GM18867 (cell line): Measurements from ENCODE around the gene ISLR2.

ENCODE experiments used
- ATAC-seq: cut with Tn5 transposase; IDR thresholded peaks from one replicate; pipeline ENCODE4 v1.9.1; 2021; ENCODE audit warnings: mild to moderate bottlenecking, moderate library complexity; ENCODE audit not compliant: unreplicated experiment

Gene ISLR2

DNA sequence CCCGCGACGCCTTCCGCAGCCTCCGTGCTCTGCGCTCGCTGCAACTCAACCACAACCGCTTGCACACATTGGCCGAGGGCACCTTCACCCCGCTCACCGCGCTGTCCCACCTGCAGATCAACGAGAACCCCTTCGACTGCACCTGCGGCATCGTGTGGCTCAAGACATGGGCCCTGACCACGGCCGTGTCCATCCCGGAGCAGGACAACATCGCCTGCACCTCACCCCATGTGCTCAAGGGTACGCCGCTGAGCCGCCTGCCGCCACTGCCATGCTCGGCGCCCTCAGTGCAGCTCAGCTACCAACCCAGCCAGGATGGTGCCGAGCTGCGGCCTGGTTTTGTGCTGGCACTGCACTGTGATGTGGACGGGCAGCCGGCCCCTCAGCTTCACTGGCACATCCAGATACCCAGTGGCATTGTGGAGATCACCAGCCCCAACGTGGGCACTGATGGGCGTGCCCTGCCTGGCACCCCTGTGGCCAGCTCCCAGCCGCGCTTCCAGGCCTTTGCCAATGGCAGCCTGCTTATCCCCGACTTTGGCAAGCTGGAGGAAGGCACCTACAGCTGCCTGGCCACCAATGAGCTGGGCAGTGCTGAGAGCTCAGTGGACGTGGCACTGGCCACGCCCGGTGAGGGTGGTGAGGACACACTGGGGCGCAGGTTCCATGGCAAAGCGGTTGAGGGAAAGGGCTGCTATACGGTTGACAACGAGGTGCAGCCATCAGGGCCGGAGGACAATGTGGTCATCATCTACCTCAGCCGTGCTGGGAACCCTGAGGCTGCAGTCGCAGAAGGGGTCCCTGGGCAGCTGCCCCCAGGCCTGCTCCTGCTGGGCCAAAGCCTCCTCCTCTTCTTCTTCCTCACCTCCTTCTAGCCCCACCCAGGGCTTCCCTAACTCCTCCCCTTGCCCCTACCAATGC, 45.1 kb downstream of the ISLR2 start:
- ATAC-seq = no peak

DNA sequence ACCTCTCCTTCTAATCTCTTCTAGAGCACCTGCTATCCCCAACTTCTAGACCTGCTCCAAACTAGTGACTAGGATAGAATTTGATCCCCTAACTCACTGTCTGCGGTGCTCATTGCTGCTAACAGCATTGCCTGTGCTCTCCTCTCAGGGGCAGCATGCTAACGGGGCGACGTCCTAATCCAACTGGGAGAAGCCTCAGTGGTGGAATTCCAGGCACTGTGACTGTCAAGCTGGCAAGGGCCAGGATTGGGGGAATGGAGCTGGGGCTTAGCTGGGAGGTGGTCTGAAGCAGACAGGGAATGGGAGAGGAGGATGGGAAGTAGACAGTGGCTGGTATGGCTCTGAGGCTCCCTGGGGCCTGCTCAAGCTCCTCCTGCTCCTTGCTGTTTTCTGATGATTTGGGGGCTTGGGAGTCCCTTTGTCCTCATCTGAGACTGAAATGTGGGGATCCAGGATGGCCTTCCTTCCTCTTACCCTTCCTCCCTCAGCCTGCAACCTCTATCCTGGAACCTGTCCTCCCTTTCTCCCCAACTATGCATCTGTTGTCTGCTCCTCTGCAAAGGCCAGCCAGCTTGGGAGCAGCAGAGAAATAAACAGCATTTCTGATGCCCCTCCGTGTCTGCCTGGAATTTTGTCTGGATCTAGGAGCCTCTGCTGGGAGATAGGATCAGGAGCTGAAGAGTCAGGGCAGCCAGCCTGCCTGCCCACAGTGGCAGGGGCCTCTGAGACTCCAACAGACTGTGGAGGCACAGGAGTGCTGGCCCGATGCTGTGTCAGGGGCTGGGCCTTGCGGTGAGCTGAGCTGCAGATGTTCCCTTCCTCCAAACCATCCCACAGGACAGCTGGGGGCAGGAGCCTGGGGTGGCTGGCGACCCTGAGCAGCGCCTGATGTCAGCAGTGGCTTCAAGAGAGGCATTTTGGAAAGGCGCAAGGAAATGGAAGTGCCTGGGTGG, 46.2 kb downstream of the ISLR2 start:
- no peak for ATAC-seq

- ATAC-seq = no peak
Measured at GRCh38 chr15:74178326-74179100, 48.1 kb downstream of the ISLR2 start.

DNA sequence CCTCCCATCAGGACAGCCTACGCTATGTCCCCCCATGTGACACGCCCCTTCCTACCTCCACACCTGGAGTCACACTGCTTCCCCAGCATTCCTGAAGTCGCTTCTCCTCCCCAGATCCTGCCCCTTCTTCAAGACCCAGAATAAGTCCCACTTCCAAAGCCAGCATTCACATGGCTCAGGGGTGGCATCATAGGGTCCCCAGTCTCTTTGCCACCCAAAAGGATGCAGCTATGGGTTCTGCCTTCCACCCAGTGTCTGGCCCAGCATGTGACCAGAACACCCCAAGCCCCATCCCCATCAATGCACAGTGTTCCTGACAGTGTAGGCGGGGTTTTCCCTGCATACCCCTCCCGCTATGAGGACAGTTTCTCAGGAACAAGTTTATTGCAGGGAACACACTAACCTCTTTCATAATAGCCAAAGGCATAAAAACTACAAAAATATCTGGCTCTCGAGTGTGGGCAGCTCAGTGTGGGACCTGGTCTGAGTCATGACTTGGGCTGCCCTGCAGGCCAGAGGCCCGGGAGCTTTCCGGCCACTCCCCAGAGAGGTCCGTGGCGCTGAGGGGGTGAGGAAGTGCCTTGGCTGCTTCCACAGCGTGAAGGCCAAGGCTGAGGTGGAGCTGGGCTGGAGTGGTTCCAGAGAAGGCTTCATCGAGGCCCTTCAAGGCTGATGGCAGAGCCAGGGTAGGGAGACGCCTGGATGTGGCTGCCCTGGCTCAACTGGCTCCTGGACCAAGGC, 48.9 kb downstream of the ISLR2 start:
- ATAC-seq = no peak

DNA sequence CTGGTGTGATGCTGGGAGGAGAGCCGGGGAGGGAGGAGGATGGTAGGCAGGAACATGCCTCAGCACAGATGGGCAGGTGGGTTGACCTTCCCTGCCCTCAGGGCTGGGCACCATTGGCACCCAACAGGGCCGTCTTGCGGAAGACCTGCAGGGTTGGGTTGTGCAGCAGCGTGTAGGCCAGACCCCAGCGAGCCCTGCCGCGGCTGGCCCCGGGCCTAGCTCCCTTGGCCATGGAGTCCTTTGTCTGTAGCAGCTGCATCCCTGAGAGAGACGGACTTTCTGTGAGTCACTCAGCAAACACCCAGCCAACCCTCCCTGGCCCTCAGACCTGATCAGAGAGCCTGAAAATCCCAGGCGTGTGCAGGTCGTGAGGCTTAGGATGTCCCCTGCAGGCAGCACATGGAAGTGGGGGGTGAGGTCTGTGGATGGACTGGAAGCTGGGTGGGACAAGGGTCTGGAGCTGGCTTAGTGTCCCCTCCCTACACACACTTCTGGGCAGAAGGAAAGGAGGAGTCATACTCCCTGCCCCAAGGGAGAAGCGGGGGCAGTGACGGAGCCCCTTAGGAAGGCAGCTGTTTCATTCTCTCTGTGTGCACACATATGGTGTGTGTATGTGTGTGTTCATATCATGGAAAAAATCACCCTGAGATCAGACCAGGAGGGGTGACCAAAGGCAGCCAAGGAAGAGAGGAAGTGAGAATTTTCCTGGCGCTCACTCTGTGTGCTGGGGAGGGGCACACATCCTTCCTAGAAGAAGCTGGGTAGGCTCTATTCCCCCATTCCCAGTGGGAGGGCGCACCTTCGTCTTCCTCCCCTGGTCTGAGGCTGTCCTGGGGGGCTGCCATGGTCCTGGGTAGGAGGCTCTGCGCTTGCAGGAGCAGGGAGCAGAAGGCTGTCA, 49.8 kb downstream of the ISLR2 start:
- no peak for ATAC-seq

DNA sequence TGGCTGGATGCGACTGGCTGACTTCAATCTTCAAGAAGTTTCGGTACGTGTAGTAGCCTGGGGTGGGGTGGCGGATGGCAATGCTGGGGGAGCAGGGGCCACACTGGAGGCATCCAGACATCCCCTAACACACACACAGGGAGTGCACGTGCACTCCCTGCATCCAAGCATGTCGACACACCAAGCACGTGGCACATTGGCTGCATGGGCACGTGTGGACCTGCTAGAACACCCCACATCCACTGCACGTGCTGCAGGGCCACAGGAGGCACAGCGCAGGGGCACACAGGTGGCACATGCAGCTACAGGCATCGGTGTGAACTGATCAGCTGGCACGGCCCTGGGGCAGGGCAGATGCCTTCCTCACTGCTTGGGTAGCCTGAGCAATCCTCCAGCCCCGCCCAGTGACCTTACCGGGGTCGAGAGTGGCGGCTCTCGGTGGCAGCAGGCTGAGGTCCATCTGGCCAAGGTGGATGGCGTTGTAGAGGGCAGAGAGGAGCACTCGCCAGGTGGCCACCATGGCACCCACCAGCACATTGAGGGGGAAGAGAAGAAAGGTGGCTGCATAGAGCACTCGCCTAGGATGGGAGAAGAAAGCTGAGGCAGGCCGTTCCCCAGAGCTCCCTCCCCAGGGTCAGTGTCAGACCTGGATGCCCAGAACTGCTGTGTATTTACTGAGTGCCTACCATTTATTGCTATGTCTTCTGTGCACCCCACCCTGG, 50.7 kb downstream of the ISLR2 start:
- no peak for ATAC-seq

GRCh38 chr15:74182131-74182530, 51.7 kb downstream of the ISLR2 start:
- ATAC-seq = no peak

DNA sequence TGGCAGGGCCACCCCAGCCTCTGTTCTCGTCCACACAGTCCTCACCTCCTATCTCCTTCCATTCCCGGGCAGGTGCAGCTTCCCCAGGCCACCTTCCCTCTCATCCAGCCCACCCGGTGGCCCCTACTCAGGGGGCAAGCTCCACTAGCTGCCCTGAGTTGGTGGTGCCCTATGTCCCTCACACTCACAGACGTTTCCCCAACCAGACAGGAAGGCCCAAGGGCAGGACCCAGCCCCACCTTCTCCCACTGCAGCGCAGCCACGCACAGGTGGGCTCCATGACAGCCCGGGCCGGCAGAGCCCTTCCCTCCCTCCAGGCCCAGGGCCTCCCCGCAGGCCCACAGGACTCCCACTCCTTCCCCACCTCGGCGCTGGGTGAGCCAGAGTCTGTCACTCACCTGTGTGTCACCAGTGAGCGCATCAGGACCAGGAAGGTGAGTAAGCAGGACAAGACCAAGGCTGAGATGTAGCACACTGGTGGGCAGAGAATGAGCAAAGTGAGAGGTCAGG, 54.3 kb downstream of the ISLR2 start:
- ATAC-seq = no peak

DNA sequence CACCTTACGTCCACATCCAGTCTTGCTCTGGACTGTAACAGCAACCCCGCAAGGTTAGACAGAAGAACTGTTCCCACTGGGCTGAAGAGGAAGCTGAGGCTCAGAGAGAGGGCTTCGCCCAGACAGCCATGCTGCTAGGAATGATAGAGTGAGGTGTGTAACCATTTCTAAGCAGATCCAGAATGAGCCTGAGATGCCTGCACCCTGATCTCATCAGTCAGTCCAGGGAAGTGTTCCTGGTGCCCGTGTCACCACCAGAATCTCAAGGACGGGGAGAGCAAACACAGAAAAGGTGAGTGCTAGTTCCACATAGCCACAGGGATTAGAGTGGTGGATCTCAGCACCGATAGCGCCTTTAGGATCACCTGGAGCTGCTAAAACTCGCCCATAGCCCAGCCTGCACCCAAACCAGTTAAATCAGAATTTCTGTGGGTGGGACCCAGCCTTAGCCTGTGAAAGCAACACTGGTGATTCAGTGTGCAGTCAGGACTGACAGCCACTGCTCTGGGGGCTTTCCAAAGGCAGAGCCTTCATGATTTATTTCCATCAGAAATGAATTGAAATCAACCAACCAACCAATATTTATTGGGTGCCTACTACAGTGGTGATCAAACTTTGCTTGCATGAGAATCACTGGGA, 55.4 kb downstream of the ISLR2 start:
- ATAC-seq = no peak
